Activated CD8-positive, alpha-beta memory T cell treated with anti-CD3 and anti-CD28 coated beads, Interleukin-2, amount 10 ng/mL, durations not matched to agents 7 days and 5 days (primary cell): Measurements from ENCODE around the gene RTN4R. TPM values are rescaled to one million over a fixed set of nuclear protein-coding genes. Genes with fewer than 3 reads are reported as not detected.
"Not testable (repeated sequence)": the region's sequence is repeated elsewhere in the genome, so short reads cannot be mapped to it uniquely, and the experiment has no call there.

ENCODE experiments used
- ATAC-seq: fragments of 150-1000 bp; cut with Tn5 transposase; one replicate; pipeline ENCODE4 v1.10.0; 2021; ENCODE audit warnings: moderate library complexity
- CTCF ChIA-PET: fragments of 350-600 bp; sonication (Branson Sonifier 250); formaldehyde crosslinking; loops from one replicate; lab custom pipeline; 2021; ENCODE audit warnings: antibody characterized with exemption; lab: Charles Lee
- DNase-seq: peaks from one replicate; pipeline ENCODE4 v3.0.0-alpha.2; 2020
- H3K27ac Mint-ChIP-seq: one replicate; pipeline ENCODE4 v1.8.0; 2021; ENCODE audit warnings: mild to moderate bottlenecking, mixed read lengths
- H3K27me3 Mint-ChIP-seq: one replicate; pipeline ENCODE4 v1.8.0; 2021; ENCODE audit warnings: mixed read lengths
- H3K36me3 Mint-ChIP-seq: one replicate; pipeline ENCODE4 v1.8.0; 2021; ENCODE audit warnings: mild to moderate bottlenecking, mixed read lengths
- H3K4me1 Mint-ChIP-seq: one replicate; pipeline ENCODE4 v1.8.0; 2021; ENCODE audit warnings: mixed read lengths
- H3K4me3 Mint-ChIP-seq: one replicate; pipeline ENCODE4 v1.8.0; 2021; ENCODE audit warnings: mild to moderate bottlenecking, moderate library complexity, mixed read lengths
- H3K9me3 Mint-ChIP-seq: one replicate; pipeline ENCODE4 v1.8.0; 2022; ENCODE audit warnings: low read depth, mixed read lengths
- total RNA-seq, 2 experiments: library from RNA; stranded (reverse); gene quantifications; one replicate each; pipeline ENCODE4 v1.2.3, GENCODE V29; 2021

Gene RTN4R
- total RNA-seq, 2 experiments from 2014 or later = 1.4 to 2.5 TPM

DNA sequence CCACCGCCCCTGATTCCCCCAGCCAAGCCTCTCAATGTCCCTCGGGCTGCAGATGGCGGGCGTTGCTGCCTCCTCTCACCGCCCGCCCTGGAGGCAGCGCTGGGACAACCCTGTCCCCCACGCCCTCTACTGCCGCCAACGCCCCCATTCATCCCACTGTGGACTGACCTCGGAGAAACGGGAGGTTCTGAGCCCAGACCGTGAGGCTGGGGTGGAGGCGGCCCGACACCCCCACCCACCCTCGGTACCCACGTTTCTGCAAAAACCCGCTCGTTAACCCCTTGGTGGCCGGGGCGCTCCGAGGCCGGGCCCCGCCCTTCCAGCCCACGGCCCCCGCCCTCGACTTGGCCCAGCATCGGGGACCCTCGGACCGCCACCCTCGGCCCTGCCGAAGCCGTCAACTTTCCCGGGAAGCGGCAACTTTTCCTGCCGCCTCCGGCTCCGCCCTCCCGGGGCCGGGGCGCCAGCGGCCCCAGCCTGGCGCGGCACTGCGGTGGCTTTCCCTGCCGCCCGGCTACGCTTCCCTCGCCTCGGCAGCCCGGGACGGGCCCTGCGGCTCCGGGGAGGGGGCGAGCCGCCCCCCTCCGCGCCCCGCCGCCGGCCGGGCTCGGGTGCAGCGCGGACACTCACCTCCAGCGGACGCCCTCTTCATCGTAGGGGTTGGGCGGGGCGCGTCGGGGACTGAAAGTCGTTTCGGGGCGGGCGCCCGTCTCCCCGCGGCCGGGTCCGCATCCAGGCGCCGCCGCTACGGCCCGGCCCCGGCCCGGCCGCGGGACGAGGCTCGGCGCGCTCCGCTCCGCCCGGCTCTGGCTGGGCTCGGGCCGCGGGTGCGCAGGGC lies 458 bp downstream of the RTN4R start:
- Mint-ChIP-seq H3K9me3 (no peaks in the 10 kb centered on the region), H3K4me3 (no peak overlapping the region), H3K27ac (no peak overlapping the region), H3K36me3 (no peaks in the 10 kb centered on the region), H3K4me1 (no peaks in the 10 kb centered on the region), H3K27me3 (peaks cover 8% of the 10 kb centered on the region)
- ATAC-seq (no peak), DNase-seq (no peak)
- CTCF ChIA-PET = no interaction called here

DNA sequence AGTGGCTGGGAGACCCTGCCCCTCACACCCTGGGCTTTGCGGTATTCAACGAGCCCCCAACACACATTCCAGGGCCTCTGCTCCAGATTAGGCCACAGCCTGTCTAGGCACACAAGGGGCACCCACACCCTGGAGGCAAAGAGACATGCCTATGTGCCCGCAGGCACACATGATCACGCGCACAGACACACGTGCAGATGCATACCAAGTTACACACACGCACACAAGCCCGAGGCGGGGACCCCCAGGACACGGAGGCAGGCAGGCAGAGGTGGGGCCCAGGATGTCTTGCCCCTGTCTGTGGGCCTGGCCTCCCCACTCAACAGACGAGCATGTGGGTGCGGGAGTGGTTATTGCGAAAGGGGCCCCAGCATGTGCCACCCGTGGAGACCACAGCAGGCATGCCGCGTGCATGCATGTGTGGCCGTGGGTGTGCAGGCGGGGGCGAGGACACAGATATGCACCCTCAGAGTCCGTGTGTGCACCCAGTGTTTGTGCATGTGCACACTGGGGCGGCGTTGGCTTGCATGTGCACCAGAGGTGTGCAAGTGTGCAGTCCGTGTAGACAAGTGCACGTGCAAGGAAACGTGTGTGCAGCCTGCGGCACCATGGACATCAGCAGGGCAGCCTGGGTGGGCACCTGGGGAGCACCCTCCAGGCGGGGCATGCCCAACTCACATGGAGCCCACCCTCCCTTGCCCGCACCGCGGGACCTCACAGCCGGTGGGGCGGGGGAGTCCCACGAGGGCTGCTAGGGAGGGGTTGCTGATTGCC lies 1.3 kb downstream of the RTN4R start:
- ATAC-seq, DNase-seq, CTCF ChIA-PET: not testable (repeated sequence)

DNA sequence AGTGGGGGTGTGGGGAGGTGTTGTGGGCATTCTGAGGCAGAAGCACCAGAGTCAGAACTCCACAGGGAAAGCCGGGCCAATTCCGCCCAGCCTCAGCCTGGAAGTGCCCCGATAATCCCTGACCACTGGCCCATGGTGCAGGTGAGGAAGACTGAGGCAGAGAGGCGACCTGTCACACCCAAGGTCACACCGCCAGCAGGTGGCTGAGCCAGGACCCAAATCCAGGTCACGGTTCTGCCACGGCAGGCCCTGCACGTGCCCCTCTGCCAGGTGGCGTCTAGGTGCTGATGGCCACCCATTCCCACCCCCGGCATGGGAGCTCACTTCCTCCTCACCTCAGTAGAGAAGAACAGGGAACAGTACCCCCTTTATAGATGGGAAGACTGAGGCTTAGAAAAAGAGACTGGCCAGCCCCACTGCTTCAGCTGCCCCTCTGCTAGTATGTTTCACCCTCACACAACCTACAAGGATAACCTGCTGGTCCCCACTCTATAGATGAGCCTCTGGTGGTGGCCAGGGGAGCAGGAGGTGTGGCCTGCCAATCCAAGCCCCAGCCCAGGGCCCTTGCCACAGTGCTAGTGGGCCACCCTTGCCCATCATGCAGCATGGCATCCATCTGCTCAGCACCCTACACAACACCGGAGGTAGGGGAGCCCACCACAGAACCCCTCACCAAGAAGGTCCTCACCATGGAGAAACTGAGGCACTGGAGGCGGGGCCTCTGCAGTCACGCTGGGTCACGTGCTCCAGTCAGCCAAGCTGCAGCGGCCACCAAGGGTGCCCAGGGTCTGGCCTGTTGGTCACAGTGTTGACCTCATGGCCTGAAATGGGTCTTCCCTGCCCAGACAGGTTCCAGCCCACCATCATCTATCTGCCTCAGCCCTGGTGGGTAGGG lies 2.1 kb downstream of the RTN4R start:
- ATAC-seq, DNase-seq, H3K27me3 Mint-ChIP-seq, H3K27ac Mint-ChIP-seq, CTCF ChIA-PET, H3K9me3 Mint-ChIP-seq, H3K4me3 Mint-ChIP-seq, H3K4me1 Mint-ChIP-seq, H3K36me3 Mint-ChIP-seq: not testable (repeated sequence)

More for the DNA sequence above, 1.3 kb downstream of the RTN4R start:
- H3K27ac Mint-ChIP-seq, H3K36me3 Mint-ChIP-seq, H3K27me3 Mint-ChIP-seq, H3K4me1 Mint-ChIP-seq, H3K9me3 Mint-ChIP-seq, H3K4me3 Mint-ChIP-seq: not testable (repeated sequence)

DNA sequence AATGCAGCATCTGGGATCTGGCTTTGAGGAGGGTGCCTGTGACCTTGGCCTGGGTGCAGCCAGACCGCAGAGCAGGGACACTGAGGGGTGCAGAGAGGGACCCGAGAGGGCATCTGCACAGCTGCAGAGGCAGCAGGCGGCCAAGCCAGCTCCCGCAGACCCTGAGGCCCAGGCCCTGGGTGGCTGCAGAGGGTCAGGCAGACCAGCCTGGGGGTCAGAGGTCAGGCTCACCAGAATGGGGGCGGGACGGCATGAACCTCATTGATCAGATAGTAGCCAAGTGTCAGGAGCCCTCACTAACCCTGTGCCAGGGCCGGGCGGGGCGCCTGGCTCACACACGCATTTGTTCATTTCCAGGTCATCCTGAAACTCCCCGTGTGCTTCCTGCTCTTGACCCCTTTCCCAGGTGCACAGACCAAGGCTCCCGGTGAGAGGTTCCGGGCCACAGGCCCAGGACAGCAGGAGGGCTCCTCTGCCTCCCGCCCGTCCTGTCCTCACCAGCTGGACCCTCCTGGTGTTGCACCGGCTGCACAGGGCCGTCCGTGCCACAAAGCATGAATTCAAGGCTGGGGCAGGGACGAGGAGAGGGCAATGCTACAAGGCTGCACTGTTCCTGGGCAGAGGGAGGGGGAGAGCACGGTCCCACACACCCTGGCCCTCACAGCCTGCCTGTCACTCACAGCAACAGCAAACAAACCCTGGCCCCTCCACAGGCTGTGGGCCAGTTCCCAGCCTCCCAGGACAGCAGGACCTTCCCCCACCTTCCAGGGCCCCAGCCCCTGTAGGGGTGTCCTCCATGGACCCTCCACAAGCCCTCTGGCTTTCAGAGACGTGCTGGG lies 3.3 kb downstream of the RTN4R start:
- ATAC-seq = no peak
- Mint-ChIP-seq H3K4me3 (no peak overlapping the region), H3K4me1 (no peaks in the 10 kb centered on the region), H3K36me3 (no peaks in the 10 kb centered on the region), H3K27ac (no peak overlapping the region), H3K27me3 (peaks cover 8% of the 10 kb centered on the region), H3K9me3 (no peaks in the 10 kb centered on the region)
- CTCF ChIA-PET = no interaction called here
- DNase-seq = no peak

DNA sequence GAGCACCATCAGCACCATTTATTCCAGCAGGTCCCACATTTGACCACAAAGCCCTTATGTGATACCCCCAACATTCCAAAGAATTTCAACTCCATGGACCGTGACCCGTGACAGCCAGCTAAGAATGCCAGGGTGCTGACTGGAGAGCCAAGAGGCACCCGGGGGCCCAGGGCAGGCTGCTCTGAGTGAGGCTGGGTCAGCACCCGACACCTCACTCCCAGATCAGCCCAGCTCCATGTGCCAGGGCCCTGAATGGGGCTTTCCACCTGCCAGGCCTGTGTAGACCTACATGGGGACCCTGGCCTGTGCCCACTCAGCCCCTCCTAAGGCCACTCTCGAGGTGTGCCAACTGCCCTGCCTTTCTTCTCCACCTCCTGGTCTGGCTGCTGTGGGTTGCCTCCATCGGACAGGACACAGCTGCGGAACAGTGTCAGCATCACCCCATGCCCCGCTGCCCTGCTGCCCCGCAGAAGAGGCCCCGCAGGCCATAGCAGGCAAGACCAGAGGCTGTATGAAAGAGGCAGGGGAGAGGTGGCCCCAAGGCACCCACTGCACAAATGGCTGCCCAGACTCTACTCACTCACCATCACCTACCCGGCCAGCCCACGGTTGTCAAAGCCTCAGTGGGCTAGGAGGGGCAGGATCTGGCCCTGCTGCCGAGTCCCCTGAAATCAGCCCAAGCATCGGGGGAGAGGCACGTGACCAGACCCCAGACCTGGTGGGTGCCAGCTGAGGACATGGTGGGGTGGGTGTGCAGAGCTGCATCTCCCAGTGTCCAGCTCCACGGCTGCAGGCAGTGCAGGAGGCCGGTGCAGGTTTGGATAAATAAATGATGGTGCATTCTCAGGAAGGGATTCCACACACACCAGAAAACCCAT lies 4.5 kb downstream of the RTN4R start:
- H3K27ac Mint-ChIP-seq, H3K36me3 Mint-ChIP-seq: not testable (repeated sequence)
- CTCF ChIA-PET = interaction anchor here (0.6 to 0.8 kb wide), 2 partner anchors 182 to 358 kb away, joined by 3 read pairs; no protein-coding TSS in a partner anchor

DNA sequence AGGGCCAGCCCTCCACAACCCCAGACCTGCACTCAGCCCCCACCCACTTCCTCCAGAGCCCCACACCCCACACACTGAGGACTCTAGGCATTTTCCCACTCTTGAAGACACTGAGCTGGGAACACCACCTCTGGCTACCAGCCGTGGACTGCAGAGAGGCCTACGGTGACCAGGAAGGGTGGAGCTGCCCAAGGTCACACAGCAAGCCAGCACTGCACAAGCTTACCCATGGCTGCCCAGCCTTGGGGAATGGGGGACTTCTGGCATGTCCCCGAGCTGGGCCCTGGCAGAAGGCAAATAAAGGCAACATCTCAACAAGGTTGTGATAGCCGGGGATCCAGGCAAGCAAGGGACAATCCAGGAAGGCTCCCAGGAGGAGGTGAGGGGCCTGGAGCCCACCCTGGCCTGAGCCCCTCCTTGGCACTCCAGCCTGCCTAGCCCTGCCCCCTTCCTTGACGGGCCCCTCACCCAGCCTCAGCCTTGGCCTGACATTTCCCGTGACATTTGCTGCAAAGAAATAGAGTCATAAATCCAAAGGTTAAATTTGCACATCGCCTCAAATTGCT lies 5.5 kb downstream of the RTN4R start:
- H3K27me3 Mint-ChIP-seq = peaks cover 8% of the 10 kb centered on the region
- no peaks in the 10 kb centered on the region for H3K36me3 Mint-ChIP-seq
- no peak overlapping the region for H3K4me3 Mint-ChIP-seq
- H3K9me3 Mint-ChIP-seq = no peaks in the 10 kb centered on the region
- CTCF ChIA-PET = interaction anchor here (0.6 kb wide), 1 partner anchor 357 kb away, joined by 3 read pairs; no protein-coding TSS in a partner anchor
- no peaks in the 10 kb centered on the region for H3K4me1 Mint-ChIP-seq
- no peak for ATAC-seq
- no peak for DNase-seq
- no peak overlapping the region for H3K27ac Mint-ChIP-seq

More for the DNA sequence above, 4.5 kb downstream of the RTN4R start:
- not testable (repeated sequence) for ATAC-seq, DNase-seq, H3K9me3 Mint-ChIP-seq, H3K4me3 Mint-ChIP-seq, H3K4me1 Mint-ChIP-seq, H3K27me3 Mint-ChIP-seq

DNA sequence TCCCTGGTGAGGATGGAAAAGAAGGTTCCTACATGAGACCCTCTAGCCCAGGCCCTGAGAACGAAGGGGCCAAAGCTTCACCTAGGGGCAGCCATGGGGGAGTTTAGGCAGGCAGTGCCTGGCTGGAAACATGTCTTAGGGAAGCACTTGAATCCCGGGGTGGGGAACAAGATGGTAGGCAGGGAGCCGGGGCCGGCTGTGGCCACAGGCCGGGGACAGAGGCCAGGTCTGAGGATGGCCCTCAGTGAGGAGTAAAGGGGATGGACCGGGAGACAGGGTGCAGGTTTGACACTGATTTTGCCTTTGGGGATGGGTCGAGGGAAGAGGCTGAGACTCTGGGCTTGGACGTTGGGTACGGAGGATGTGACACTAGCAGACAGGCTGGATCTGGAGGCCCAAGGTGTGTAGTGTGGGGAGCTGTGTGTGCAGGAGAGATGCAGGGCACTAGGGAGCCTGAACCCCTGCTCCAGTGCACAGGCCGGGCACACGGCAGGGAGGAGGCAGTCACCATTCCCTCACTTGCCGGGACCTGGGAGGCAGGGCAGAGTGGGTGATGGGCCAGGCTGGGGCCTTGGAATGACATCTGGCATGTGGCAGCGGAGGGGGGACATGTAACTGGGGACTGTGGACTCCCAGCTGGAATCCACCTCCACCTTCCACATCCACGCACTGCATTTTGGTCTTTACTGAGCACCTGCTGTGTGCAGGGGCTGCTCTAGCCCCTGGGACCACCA lies 6.1 kb downstream of the RTN4R start:
- peaks cover 8% of the 10 kb centered on the region for H3K27me3 Mint-ChIP-seq
- H3K4me3 Mint-ChIP-seq = no peak overlapping the region
- no peak for DNase-seq
- no peak for ATAC-seq
- CTCF ChIA-PET = interaction anchor here (1.1 kb wide), 1 partner anchor 105 kb away, joined by 4 read pairs; no protein-coding TSS in a partner anchor
- H3K27ac Mint-ChIP-seq = no peak overlapping the region
- no peaks in the 10 kb centered on the region for H3K4me1 Mint-ChIP-seq
- no peaks in the 10 kb centered on the region for H3K9me3 Mint-ChIP-seq
- H3K36me3 Mint-ChIP-seq = no peaks in the 10 kb centered on the region

DNA sequence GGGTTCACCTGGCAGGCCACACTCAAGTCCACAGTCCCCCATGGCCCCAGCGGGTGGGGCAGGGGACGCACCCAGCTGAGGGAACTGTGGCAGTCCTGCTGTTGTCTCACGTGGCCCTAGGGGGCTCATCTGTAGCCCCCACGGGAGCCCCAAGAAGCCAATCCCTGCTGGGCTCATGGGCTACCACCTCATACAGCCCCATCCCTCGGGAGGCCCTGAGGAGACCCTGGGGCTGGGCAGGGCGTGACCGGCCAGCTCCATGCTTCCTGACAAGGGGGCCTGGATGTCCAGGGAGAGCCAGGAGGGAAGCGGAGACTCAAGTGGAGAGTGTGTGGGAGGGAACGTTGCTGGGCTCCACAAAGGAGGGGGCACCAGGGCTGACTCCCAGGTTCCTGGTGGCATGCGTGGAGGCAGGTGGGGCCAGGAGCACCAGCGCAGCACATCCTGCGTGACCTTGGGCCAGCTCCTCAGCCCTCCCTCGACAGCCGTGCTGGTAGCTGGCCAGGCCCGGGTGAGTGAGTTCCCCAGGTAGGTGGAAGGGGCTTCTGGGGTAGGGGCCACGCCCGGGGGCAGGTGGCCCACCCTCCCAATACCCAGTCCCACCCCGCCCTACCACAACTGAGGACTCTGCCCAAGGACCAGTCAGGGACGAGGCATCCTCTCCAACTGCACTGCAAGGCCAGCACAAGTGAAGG lies 7.9 kb downstream of the RTN4R start:
- Mint-ChIP-seq H3K36me3 (no peaks in the 10 kb centered on the region), H3K27ac (no peak overlapping the region), H3K9me3 (no peaks in the 10 kb centered on the region), H3K4me3 (no peak overlapping the region), H3K27me3 (no peaks in the 10 kb centered on the region), H3K4me1 (no peaks in the 10 kb centered on the region)
- ATAC-seq = no peak
- CTCF ChIA-PET = interaction anchor here (2.7 kb wide), 1 partner anchor 22 kb away, joined by 11 read pairs; no protein-coding TSS in a partner anchor
- no peak for DNase-seq

DNA sequence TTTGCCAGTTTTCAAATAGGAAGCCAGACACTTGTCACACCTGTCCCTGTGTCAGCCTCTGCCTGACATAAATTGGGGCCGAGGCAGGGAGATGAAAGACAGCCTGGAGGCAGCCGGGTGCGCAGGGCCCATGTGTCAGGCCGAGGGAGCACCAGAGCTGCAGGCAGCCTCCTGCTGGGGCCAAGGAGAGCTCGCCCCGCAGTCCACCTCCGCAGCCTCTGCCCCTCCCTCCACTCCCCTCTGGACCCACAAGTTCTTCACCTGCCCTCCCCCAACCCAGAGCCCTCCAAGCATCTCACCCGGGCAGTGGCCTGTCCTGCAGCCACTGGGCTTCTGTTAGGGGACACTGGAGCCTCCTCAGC lies 8.8 kb downstream of the RTN4R start:
- ATAC-seq (no peak), DNase-seq (no peak)
- Mint-ChIP-seq H3K9me3 (no peaks in the 10 kb centered on the region), H3K4me3 (no peak overlapping the region), H3K27me3 (no peaks in the 10 kb centered on the region), H3K36me3 (no peaks in the 10 kb centered on the region), H3K4me1 (peaks cover 7% of the 10 kb centered on the region), H3K27ac (no peak overlapping the region)
- CTCF ChIA-PET = interaction anchor here (1.0 to 2.7 kb wide), 4 partner anchors 12 to 102 kb away, joined by 3 to 11 read pairs (median 5); no protein-coding TSS in a partner anchor

DNA sequence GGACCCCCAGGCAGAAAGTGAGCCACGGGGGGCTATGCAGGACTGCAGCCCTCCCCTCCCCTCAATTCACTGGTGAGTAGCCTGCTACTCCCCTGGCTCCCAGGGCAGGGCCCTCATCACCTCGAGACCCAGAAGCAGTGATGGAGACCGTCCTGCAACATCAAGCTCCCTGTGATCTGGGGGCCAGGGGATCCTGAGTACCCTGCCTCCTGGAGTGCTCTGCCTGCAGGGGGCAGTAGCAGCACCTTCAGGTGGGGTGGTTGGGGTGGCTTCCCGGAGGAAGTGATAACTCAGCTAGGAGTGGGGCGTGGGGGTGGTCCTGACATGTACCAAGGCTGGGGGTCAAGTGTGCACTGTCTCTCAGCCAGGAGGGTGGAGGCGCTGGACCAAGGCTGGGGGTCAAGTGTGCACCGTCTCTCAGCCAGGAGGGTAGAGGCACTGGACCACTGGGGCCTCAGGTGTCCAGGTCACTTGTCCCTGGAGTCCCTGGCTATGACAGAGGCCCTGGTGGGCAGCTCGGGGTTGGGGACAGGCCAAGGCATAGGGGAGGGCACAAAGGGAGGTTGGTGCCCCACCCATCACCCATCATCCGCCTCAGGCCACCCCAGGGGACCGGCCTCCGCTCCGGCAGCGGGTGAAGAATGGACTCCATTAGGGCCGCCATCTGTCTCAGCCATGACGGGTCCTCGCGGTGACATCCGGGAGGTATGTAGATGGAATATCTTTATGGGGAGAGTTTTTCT lies 9.4 kb downstream of the RTN4R start:
- Mint-ChIP-seq H3K9me3 (no peaks in the 10 kb centered on the region), H3K27ac (no peak overlapping the region), H3K4me3 (no peak overlapping the region), H3K36me3 (no peaks in the 10 kb centered on the region), H3K4me1 (peaks cover 9% of the 10 kb centered on the region), H3K27me3 (no peaks in the 10 kb centered on the region)
- CTCF ChIA-PET = interaction anchor here (1.0 to 2.7 kb wide), 6 partner anchors 11 to 102 kb away, joined by 3 to 11 read pairs (median 3); no protein-coding TSS in a partner anchor
- DNase-seq (no peak), ATAC-seq (no peak)
